ENCODE data around the gene PRR23C.

DNA sequence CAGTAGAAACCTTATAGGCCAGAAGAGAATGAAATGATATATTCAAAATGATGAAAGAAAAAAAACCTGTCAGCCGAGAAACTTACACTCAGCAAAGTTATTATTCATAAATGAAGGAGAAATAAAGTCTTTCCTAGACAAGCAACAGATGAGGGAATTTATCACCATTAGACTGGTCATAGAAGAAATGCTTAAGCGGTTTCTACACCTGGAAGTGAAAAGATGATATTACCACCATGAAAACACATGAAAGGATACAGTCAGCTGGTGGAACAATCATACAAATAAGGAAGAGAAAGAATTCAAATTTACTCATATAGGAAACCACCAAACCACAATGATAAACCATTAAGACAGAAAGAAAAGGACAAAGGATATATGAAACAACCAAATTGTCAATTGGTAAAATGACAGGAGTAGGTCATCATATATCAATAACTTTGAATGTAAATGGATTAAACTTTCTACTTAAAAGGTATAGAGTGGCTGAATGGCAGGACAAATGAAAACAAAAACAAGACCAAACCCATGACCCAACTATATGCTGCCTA lies 29.9 kb upstream of the PRR23C start:
- TF ChIP-seq, protein P1, sequence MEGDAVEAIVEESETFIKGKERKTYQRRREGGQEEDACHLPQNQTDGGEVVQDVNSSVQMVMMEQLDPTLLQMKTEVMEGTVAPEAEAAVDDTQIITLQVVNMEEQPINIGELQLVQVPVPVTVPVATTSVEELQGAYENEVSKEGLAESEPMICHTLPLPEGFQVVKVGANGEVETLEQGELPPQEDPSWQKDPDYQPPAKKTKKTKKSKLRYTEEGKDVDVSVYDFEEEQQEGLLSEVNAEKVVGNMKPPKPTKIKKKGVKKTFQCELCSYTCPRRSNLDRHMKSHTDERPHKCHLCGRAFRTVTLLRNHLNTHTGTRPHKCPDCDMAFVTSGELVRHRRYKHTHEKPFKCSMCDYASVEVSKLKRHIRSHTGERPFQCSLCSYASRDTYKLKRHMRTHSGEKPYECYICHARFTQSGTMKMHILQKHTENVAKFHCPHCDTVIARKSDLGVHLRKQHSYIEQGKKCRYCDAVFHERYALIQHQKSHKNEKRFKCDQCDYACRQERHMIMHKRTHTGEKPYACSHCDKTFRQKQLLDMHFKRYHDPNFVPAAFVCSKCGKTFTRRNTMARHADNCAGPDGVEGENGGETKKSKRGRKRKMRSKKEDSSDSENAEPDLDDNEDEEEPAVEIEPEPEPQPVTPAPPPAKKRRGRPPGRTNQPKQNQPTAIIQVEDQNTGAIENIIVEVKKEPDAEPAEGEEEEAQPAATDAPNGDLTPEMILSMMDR (conservative IDR thresholded peaks at IDR 0.05 in 1 of 2, IDR thresholded peaks at IDR 0.05 in 1 of 2; ENCODE audit: low read depth in 1 of 2, low read length in 2 of 2): no peak
- no peak for TF ChIP-seq EZH2 (IDR thresholded peaks at IDR 0.05; ENCODE audit: low read length, missing control alignments)

Measured in fibroblast of lung (primary cell).